OCI-LY3 (cell line): ENCODE measurements around the gene LRRC43.

ENCODE experiments used
- EZH2phosphoT487 ChIP-seq: fragments of 200-600 bp; shearing (Covaris generic); IDR thresholded peaks from 2 replicates; pipeline ENCODE4 v1.6.1; 2018; ENCODE audit warnings: antibody characterized with exemption, mixed run types, low read depth
- TF ChIP-seq, protein P1 (sequence below): fragments of 200-600, 300-600 bp; sonication (generic); IDR thresholded peaks from 2 replicates; pipeline ENCODE4 v1.5.1; 2014; ENCODE audit warnings: antibody characterized with exemption, low read length, low read depth

DNA sequence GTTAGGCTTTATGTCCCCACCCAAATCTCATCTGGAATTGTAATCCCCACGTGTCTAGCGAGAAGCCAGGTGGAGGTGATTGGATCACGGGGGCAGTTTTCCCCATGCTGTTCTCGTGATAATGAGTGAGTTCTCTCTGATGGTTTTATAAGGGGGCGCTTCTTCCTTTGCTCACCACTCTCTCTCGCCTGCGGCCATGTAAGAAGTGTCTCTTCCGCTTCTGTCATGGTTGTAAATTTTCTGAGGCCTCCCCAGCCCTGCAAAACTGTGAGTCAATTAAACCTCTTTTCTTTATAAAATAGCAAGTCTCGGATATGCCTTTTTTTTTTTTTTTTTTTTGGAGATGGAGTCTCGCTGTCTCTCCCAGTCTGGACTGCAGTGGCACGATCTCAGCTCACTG lies 22.2 kb upstream of the LRRC43 start:
- TF ChIP-seq, protein P1, sequence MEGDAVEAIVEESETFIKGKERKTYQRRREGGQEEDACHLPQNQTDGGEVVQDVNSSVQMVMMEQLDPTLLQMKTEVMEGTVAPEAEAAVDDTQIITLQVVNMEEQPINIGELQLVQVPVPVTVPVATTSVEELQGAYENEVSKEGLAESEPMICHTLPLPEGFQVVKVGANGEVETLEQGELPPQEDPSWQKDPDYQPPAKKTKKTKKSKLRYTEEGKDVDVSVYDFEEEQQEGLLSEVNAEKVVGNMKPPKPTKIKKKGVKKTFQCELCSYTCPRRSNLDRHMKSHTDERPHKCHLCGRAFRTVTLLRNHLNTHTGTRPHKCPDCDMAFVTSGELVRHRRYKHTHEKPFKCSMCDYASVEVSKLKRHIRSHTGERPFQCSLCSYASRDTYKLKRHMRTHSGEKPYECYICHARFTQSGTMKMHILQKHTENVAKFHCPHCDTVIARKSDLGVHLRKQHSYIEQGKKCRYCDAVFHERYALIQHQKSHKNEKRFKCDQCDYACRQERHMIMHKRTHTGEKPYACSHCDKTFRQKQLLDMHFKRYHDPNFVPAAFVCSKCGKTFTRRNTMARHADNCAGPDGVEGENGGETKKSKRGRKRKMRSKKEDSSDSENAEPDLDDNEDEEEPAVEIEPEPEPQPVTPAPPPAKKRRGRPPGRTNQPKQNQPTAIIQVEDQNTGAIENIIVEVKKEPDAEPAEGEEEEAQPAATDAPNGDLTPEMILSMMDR: no peak
- no peak for TF ChIP-seq EZH2phosphoT487
